GM12878 (cell line): ENCODE results near the gene ENPP1. TPM values are rescaled to one million over a fixed set of nuclear protein-coding genes. Genes with fewer than 3 reads are reported as not detected.
A peak's percentile ranks its signal among the peaks of the same experiment; 100 is the strongest.

Experiments
- ATAC-seq: fragments of 200-7000 bp; cut with Tn5 transposase; 3 replicates; pipeline ENCODE4 v1.9.1; 2020; ENCODE audit warnings: mild to moderate bottlenecking, moderate library complexity
- BruUV-seq: library from RNA; stranded (reverse); fragments of 400-500 nt; replicated peaks from 2 replicates; lab custom pipeline; 2021; lab: Mats Ljungman, UMichigan
- CTCF ChIA-PET: fragments of 300-600 bp; sonication (Branson Sonifier 250); formaldehyde crosslinking; extraction: SDS; loops from one replicate; lab custom pipeline; 2021; ENCODE audit warnings: inconsistent platforms; lab: Yijun Ruan, JAX
- POLR2A ChIA-PET: fragments of 350-600 bp; formaldehyde crosslinking; extraction: SDS; loops from one replicate; lab custom pipeline; 2021; ENCODE audit warnings: inconsistent platforms; lab: Charles Lee
- RAD21 ChIA-PET: fragments of 300-600 bp; sonication (Branson Sonifier 250); formaldehyde crosslinking; loops from one replicate; lab custom pipeline; 2023; ENCODE audit warnings: antibody characterized with exemption; ENCODE audit not compliant: unreplicated experiment; lab: Charles Lee
- SMC1A ChIA-PET: fragments of 300-600 bp; sonication (Branson Sonifier 250); formaldehyde crosslinking; loops from one replicate; lab custom pipeline; 2023; ENCODE audit not compliant: unreplicated experiment, uncharacterized antibody; lab: Charles Lee
- DNase-seq: peaks from one replicate; pipeline ENCODE4 v3.0.0-alpha.2; 2011; ENCODE audit warnings: low read depth, low spot score
- FAIRE-seq: peaks from 3 replicates; lab custom pipeline; 2011; peaks lifted over from hg19 to GRCh38; lab: Jason Lieb, UNC
- H2AFZ ChIP-seq: 2 replicates; pipeline ENCODE4 v1.6.0; 2011; ENCODE audit warnings: low read depth, low read length, control low read depth; ENCODE audit not compliant: control insufficient read depth
- H3K27ac ChIP-seq: 2 replicates; pipeline ENCODE4 v1.5.1; 2011; ENCODE audit warnings: control low read depth; ENCODE audit not compliant: control insufficient read depth, insufficient read depth
- H3K27me3 ChIP-seq, 2 experiments: replicated peaks in 1 of 2; 2 replicates each; pipeline versions ENCODE4 v1.6.0 to v1.6.1; 2011; ENCODE audit warnings: low read length in 1 of 2; ENCODE audit not compliant: control insufficient read depth in 2 of 2, insufficient read depth in 2 of 2
- H3K36me3 ChIP-seq, 2 experiments: 2 replicates each; pipeline ENCODE4 v1.5.1; 2011; ENCODE audit warnings: low read length in 1 of 2; ENCODE audit not compliant: control insufficient read depth in 2 of 2, insufficient read depth in 2 of 2
- H3K4me1 ChIP-seq: 2 replicates; pipeline ENCODE4 v1.6.1; 2011; ENCODE audit warnings: mild to moderate bottlenecking, low read length, moderate library complexity, mixed read lengths; ENCODE audit not compliant: control insufficient read depth, insufficient read depth
- H3K4me2 ChIP-seq: 2 replicates; pipeline ENCODE4 v1.6.0; 2011; ENCODE audit warnings: control low read depth; ENCODE audit not compliant: control insufficient read depth, insufficient read depth
- H3K4me3 ChIP-seq: fragments of 200-600 bp; sonication (generic); 2 replicates; pipeline ENCODE4 v1.5.1; 2016
- H3K79me2 ChIP-seq: 2 replicates; pipeline ENCODE4 v1.6.0; 2011; ENCODE audit warnings: low read length; ENCODE audit not compliant: control insufficient read depth, insufficient read depth
- H3K9ac ChIP-seq: 2 replicates; pipeline ENCODE4 v1.8.0; 2011; ENCODE audit warnings: low read length, control low read depth, mixed read lengths; ENCODE audit not compliant: control insufficient read depth, insufficient read depth
- H3K9me3 ChIP-seq: replicated peaks from 3 replicates; pipeline ENCODE4 v1.5.1; 2011; ENCODE audit warnings: mild to moderate bottlenecking, low read length; ENCODE audit not compliant: control insufficient read depth, insufficient read depth
- H4K20me1 ChIP-seq: 2 replicates; pipeline ENCODE4 v1.6.0; 2011; ENCODE audit not compliant: control insufficient read depth, insufficient read depth
- ATF7 ChIP-seq: fragments of 450-650 bp; IDR thresholded peaks from 2 replicates; pipeline ENCODE4 v1.6.1; 2016; ENCODE audit warnings: low read depth, mild to moderate bottlenecking
- NBN ChIP-seq: fragments of 450-650 bp; IDR thresholded peaks from 2 replicates; pipeline ENCODE4 v1.6.1; 2016
- PBX3 ChIP-seq: IDR thresholded peaks from 2 replicates; pipeline ENCODE4 v1.6.1; 2011; ENCODE audit warnings: mild to moderate bottlenecking, low read depth, low read length, moderate library complexity; ENCODE audit not compliant: insufficient replicate concordance
- PKNOX1 ChIP-seq: fragments of 450-650 bp; IDR thresholded peaks from 2 replicates; pipeline ENCODE4 v1.6.1; 2016; ENCODE audit warnings: mild to moderate bottlenecking
- POU2F2 ChIP-seq: IDR thresholded peaks from 3 replicates; pipeline ENCODE4 v1.6.1; 2011; ENCODE audit warnings: low read depth, mild to moderate bottlenecking, low read length, borderline replicate concordance
- ZNF24 ChIP-seq: fragments of 450-650 bp; IDR thresholded peaks from 2 replicates; pipeline ENCODE4 v1.6.1; 2017; ENCODE audit warnings: antibody characterized with exemption, mild to moderate bottlenecking
- WGBS: methylation state at CpG from one replicate; pipeline ENCODE4 v1.1.6; 2016; ENCODE audit warnings: low lambda C conversion rate; ENCODE audit not compliant: insufficient replicate concordance, insufficient coverage; ENCODE audit errors: missing lambda C conversion rate; 5-methylcytosine and 5-hydroxymethylcytosine counted together
- in situ Hi-C: fragments of 300-500 bp; cut with MboI; formaldehyde crosslinking; loops from 9 replicates; pipeline ENCODE4 v1.14.3; 2018; ENCODE audit warnings: mixed read lengths
- intact Hi-C: fragments of 100-400 bp; cut with micrococcal nuclease; formaldehyde crosslinking; loops from one replicate; pipeline ENCODE4 v1.14.2; 2022; ENCODE audit not compliant: unreplicated experiment
- polyA plus RNA-seq, 11 experiments: library from polyadenylated mRNA; depleted of rRNA in 4 of 11; unstranded in 6 of 11; stranded (reverse) in 5 of 11; fragments of >200 nt; fragmentation: Nextera tagmentation in 4 of 11; fragmentation: Illumina TruSeq in 1 of 11; extraction: Ambion mirVana in 4 of 11; extraction: Trizol in 1 of 11; gene quantifications; 1 replicate in 1 of 11; 2 replicates in 10 of 11; pipeline versions ENCODE4 v1.2.1 to v1.2.3, GENCODE V29; 2011 to 2016; ENCODE audit warnings: inconsistent platforms in 2 of 11, missing spikeins in 2 of 11, low read depth in 1 of 11
- total RNA-seq, 4 experiments: library from RNA; depleted of rRNA in 3 of 4; stranded (reverse); fragments of >200 nt in 3 of 4; fragmentation: Illumina TruSeq in 1 of 4; extraction: Trizol in 1 of 4; gene quantifications; 2 replicates each; pipeline versions ENCODE4 v1.2.1 to v1.2.3, GENCODE V29; 2013 to 2021

The ENPP1 gene
- total and polyA plus RNA-seq, 10 of the 15 experiments (the other 5 are each of a cell fraction or from before 2014, with no cell fraction given), result 0.03 to 0.05 TPM; not detected in 8

- DNase-seq, result no peak
- H3K36me3 ChIP-seq, result no peaks in the 10 kb centered on the region
- WGBS, result 20% methylated on average over 6 of the region's 7 CpGs
- TF ChIP-seq NBN, result no peak
- TF ChIP-seq POU2F2, result peak; percentile 22; the same call in 1 of the 3 replicates
- peak; percentile 75 for TF ChIP-seq PKNOX1
- peak; percentile 55 for TF ChIP-seq PBX3
- no peak for TF ChIP-seq ZNF24
- 0 out of 2 replicates have a peak, but pooled peaks have one; percentile 20 for TF ChIP-seq ATF7
- ChIA-PET SMC1A (no interaction called here), POLR2A (no interaction called here), RAD21 (no interaction called here), CTCF (no interaction called here)
- no peak for FAIRE-seq
- no peak overlapping the region for H3K4me2 ChIP-seq
- ATAC-seq, result peak; percentile 63
- intact Hi-C loops, result no loop called here
- no peaks in the 10 kb centered on the region for H3K79me2 ChIP-seq
- H3K4me1 ChIP-seq, result no peaks in the 10 kb centered on the region
- in situ Hi-C loops, result no loop called here
- no peak overlapping the region for H3K27ac ChIP-seq
- H2AFZ ChIP-seq, result no peak overlapping the region
- BruUV-seq, result no TSS peak
- no peaks in the 10 kb centered on the region for H4K20me1 ChIP-seq
- no peak overlapping the region for H3K9ac ChIP-seq
- peaks cover 0 to 2% of the 10 kb centered on the region in 2 experiments; a peak in 2 of 4 replicates for H3K27me3 ChIP-seq
- H3K4me3 ChIP-seq, result no peak overlapping the region
- H3K9me3 ChIP-seq, result no peaks in the 10 kb centered on the region
Measured at GRCh38 chr6:131819572-131820124, 11.8 kb downstream of the ENPP1 start.
